ENCODE data around the gene PRDM2.
"Not testable (repeated sequence)": the region's sequence is repeated elsewhere in the genome, so short reads cannot be mapped to it uniquely, and the experiment has no call there.

PRDM2 gene

GRCh38 chr1:13700521-13701270 lies 708 bp downstream of the PRDM2 start:
- FAIRE-seq (no peak), DNase-seq (ENCODE audit: insufficient read length, low spot score) (peak; percentile 6)

DNA sequence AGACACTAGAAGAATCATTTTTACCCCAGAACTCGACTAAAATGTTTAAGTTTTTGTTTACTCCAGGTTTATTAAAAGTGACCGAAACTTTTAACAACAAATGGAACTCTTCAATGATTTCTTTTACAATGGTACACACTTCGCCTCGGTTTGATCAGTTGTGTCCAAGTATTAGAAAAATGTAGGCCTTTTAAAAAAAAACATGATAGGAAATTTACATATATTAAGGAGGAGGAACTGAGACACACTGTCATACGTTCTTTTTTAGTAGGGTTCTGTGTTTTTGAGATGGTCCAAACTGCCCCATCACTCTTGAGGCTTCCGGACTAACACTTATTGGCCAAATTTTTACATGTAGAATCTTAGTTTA lies 1.3 kb downstream of the PRDM2 start:
- no peak for FAIRE-seq
- no peak for DNase-seq (ENCODE audit: insufficient read length, low spot score)

- no peak for DNase-seq (ENCODE audit: insufficient read length, low spot score)
- no peak for FAIRE-seq
These were observed 2.6 kb downstream of the PRDM2 start for GRCh38 chr1:13702425-13703127.

GRCh38 chr1:13703128-13703513 lies 3.1 kb downstream of the PRDM2 start:
- DNase-seq (ENCODE audit: insufficient read length, low spot score) (no peak), FAIRE-seq (no peak)

DNA sequence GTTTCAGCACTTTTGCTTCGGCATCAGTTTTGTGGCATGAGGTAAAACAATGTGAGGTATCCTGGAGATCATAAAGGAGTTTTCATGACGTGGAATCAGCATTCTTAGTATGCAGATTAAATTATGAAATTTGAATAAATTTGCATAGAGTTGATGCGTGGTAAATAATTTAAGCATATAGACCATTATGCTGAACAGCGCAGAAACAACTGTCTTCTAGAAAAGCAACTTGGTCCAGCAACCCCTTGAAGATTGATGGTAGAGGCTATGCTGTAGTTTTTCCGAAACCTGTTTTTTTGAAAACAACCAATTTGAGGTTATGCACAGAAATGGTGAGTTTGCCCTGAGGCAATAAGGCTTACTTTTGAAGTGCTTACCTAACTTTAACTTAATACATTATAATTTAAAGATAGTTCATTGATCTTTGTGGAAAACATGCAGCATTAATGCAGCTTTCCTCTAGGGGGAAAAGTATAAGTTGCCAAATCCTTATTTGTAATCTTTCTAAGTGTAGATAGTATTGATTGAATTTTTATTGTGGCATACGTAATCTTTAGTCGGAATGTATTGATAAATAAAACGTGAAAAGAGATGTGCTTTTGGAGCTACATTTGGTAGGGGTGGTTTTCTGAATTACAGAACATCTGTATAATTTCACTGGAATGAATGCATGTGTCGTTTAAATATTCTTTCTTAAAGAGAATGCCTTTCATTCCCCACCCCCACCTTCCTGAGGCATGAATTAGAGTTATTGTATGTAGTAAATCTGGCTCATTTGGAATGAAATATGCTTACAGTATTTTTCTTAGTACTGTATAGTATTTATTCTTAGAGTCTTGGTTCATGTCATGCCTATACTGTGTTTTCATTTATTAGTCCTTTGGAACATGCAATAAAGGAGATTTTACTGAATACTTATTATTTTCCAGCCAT lies 3.8 kb downstream of the PRDM2 start:
- FAIRE-seq (no peak), DNase-seq (ENCODE audit: insufficient read length, low spot score) (no peak)

- no peak for FAIRE-seq
- no peak for DNase-seq (ENCODE audit: insufficient read length, low spot score)
These were observed 6.1 kb downstream of the PRDM2 start for GRCh38 chr1:13706046-13706445.

DNA sequence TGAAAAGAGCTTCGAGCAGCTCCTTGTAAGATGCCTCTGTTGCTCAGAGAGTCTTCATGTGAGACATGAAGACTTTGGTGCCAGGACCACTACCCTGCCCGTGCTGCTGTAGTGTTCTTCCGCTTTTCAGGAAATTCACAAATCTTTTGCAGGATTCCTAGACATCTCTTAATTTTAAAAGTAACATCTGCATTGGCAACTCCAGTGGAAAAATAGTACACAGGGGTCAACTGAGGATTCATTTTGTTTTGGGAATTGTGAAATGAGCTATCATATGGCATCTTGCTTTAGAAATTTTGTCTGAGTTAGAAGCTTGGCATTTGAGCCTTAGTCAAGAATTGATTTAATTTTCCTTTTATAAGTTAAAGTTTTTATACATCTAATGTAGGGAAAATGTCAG lies 7.2 kb downstream of the PRDM2 start:
- no peak for FAIRE-seq
- no peak for DNase-seq (ENCODE audit: insufficient read length, low spot score)

- no peak for DNase-seq (ENCODE audit: insufficient read length, low spot score)
- no peak for FAIRE-seq
These were observed 8.5 kb downstream of the PRDM2 start for GRCh38 chr1:13708380-13708982.

GRCh38 chr1:13710086-13710485 lies 10.1 kb downstream of the PRDM2 start:
- FAIRE-seq (no peak), DNase-seq (ENCODE audit: insufficient read length, low spot score) (no peak)

GRCh38 chr1:13714851-13715250 lies 14.9 kb downstream of the PRDM2 start:
- no peak for FAIRE-seq
- DNase-seq (ENCODE audit: insufficient read length, low spot score) = no peak

DNA sequence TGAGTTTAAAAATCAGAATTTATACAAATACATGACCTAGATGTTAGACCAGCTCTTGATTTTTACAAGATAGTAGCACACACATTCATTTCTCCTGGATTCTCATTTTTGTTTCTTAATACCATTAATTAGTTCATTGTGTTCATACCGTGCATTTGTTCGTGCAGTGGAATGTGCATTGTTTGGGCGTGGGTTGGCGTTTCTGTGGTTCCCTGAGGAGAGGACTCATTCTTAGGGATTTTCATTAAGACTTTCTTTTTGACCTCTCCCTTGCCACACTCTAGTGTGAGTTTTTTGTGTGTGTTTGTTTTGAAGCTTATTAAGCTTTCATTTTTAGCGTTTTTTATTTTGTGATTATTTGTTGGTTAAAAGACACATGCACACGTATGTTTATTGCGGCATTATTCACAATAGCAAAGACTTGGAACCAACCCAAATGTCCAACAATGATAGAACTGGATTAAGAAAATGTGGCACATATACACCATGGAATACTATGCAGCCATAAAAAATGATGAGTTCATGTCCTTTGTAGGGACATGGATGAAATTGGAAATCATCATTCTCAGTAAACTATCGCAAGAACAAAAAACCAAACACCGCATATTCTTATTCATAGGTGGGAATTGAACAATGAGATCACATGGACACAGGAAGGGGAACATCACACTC lies 15.8 kb downstream of the PRDM2 start:
- FAIRE-seq; DNase-seq (ENCODE audit: insufficient read length, low spot score): not testable (repeated sequence)

- no peak for FAIRE-seq
- no peak for DNase-seq (ENCODE audit: insufficient read length, low spot score)
These were observed 22.9 kb downstream of the PRDM2 start for GRCh38 chr1:13722808-13723360.

GRCh38 chr1:13723810-13724209 lies 23.8 kb downstream of the PRDM2 start:
- FAIRE-seq = no peak

GRCh38 chr1:13725714-13726175 lies 25.8 kb downstream of the PRDM2 start:
- DNase-seq (ENCODE audit: insufficient read length, low spot score) (peak; percentile 18), FAIRE-seq (no peak)

More at GRCh38 chr1:13723810-13724209, 23.8 kb downstream of the PRDM2 start:
- no peak for DNase-seq (ENCODE audit: insufficient read length, low spot score)

GRCh38 chr1:13728091-13728715 lies 28.2 kb downstream of the PRDM2 start:
- FAIRE-seq = no peak
- no peak for DNase-seq (ENCODE audit: insufficient read length, low spot score)

DNA sequence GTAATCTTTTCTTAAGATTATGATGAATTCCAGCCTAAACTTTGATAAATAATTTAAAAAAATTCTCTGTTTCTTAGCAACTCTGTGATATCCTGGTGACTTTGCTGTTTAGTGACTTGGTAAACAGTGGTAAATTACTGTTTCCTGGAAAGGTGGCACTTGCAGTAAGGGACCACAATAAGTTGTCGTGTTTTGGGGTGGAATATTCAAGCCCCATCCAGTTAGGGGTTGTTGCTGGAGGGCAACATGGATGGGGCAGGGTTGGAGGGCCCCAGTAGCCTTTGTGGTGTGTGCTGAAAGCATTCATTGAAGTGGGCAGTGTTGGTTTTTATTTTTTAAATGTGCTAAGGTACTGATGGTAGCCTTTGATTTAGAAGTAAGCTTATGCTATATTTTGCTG lies 30.3 kb downstream of the PRDM2 start:
- DNase-seq (ENCODE audit: insufficient read length, low spot score) (no peak), FAIRE-seq (no peak)

GRCh38 chr1:13730751-13731482 lies 30.9 kb downstream of the PRDM2 start:
- no peak for FAIRE-seq
- no peak for DNase-seq (ENCODE audit: insufficient read length, low spot score)

GRCh38 chr1:13731897-13732296 lies 31.9 kb downstream of the PRDM2 start:
- no peak for FAIRE-seq
- DNase-seq (ENCODE audit: insufficient read length, low spot score) = no peak
